Measurements from ENCODE around the gene GRIK4. TPM values are rescaled to one million over a fixed set of nuclear protein-coding genes. Genes with fewer than 3 reads are reported as not detected.

Gene GRIK4
- total RNA-seq, 1 experiment from 2014 or later = not detected

GRCh38 chr11:120778685-120779490, 267.3 kb downstream of the GRIK4 start:
- Mint-ChIP-seq H3K4me1 (ENCODE audit: insufficient read depth, unreplicated experiment) (no peaks in the 10 kb centered on the region), H3K27ac (ENCODE audit: low read depth, unreplicated experiment) (no peak overlapping the region)
- CTCF ChIA-PET = interaction anchor here (0.6 to 1.9 kb wide), 3 partner anchors 23 to 94 kb away, joined by 3 to 7 read pairs (median 3); no protein-coding TSS in a partner anchor

GRCh38 chr11:120780239-120780638, 268.7 kb downstream of the GRIK4 start:
- H3K27me3 Mint-ChIP-seq (ENCODE audit: insufficient read depth, unreplicated experiment) = peaks cover 43% of the 10 kb centered on the region
- H3K36me3 Mint-ChIP-seq (ENCODE audit: insufficient read depth, unreplicated experiment) = no peaks in the 10 kb centered on the region
- ChIA-PET POLR2A (no interaction called here), CTCF (no interaction called here)
- H3K4me1 Mint-ChIP-seq (ENCODE audit: insufficient read depth, unreplicated experiment) = no peaks in the 10 kb centered on the region
- no peak for DNase-seq (ENCODE audit: unreplicated experiment)
- H3K27ac Mint-ChIP-seq (ENCODE audit: low read depth, unreplicated experiment) = no peak overlapping the region
- H3K9me3 Mint-ChIP-seq (ENCODE audit: unreplicated experiment) = no peaks in the 10 kb centered on the region
- BruUV-seq (replicated peaks) = no TSS peak
- intact Hi-C loops (cut with micrococcal nuclease) = no loop called here
- no peak for TF ChIP-seq CTCF (IDR thresholded peaks at IDR 0.05; ENCODE audit: unreplicated experiment)
- no peak overlapping the region for H3K4me3 Mint-ChIP-seq (ENCODE audit: unreplicated experiment)

More at GRCh38 chr11:120778685-120779490, 267.3 kb downstream of the GRIK4 start:
- no peak for DNase-seq (ENCODE audit: unreplicated experiment)
- Mint-ChIP-seq H3K9me3 (ENCODE audit: unreplicated experiment) (no peaks in the 10 kb centered on the region), H3K36me3 (ENCODE audit: insufficient read depth, unreplicated experiment) (no peaks in the 10 kb centered on the region), H3K27me3 (ENCODE audit: insufficient read depth, unreplicated experiment) (peaks cover 29% of the 10 kb centered on the region), H3K4me3 (ENCODE audit: unreplicated experiment) (no peak overlapping the region)
- no peak for TF ChIP-seq CTCF (IDR thresholded peaks at IDR 0.05; ENCODE audit: unreplicated experiment)
- intact Hi-C loops (cut with micrococcal nuclease) = no loop called here
- no TSS peak for BruUV-seq (replicated peaks)
- POLR2A ChIA-PET = no interaction called here

GRCh38 chr11:120781486-120782120, 270.1 kb downstream of the GRIK4 start:
- H3K36me3 Mint-ChIP-seq (ENCODE audit: insufficient read depth, unreplicated experiment) = no peaks in the 10 kb centered on the region
- ChIA-PET POLR2A (no interaction called here), CTCF (no interaction called here)
- intact Hi-C loops (cut with micrococcal nuclease) = no loop called here
- BruUV-seq (replicated peaks) = no TSS peak
- H3K27ac Mint-ChIP-seq (ENCODE audit: low read depth, unreplicated experiment) = no peak overlapping the region
- DNase-seq (ENCODE audit: unreplicated experiment) = no peak
- H3K27me3 Mint-ChIP-seq (ENCODE audit: insufficient read depth, unreplicated experiment) = peaks cover 56% of the 10 kb centered on the region
- H3K4me1 Mint-ChIP-seq (ENCODE audit: insufficient read depth, unreplicated experiment) = no peaks in the 10 kb centered on the region
- no peak overlapping the region for H3K4me3 Mint-ChIP-seq (ENCODE audit: unreplicated experiment)
- no peak for TF ChIP-seq CTCF (IDR thresholded peaks at IDR 0.05; ENCODE audit: unreplicated experiment)
- no peaks in the 10 kb centered on the region for H3K9me3 Mint-ChIP-seq (ENCODE audit: unreplicated experiment)

- Mint-ChIP-seq H3K36me3 (ENCODE audit: insufficient read depth, unreplicated experiment) (no peaks in the 10 kb centered on the region), H3K27me3 (ENCODE audit: insufficient read depth, unreplicated experiment) (peaks cover 42% of the 10 kb centered on the region), H3K9me3 (ENCODE audit: unreplicated experiment) (no peaks in the 10 kb centered on the region), H3K4me1 (ENCODE audit: insufficient read depth, unreplicated experiment) (no peaks in the 10 kb centered on the region), H3K4me3 (ENCODE audit: unreplicated experiment) (no peak overlapping the region), H3K27ac (ENCODE audit: low read depth, unreplicated experiment) (no peak overlapping the region)
- ChIA-PET CTCF (interaction anchor here (0.5 to 1.6 kb wide), 2 partner anchors 16 to 18 kb away, joined by 3 to 5 read pairs; no protein-coding TSS in a partner anchor), POLR2A (interaction anchor here (1.2 kb wide), 1 partner anchor 37 kb away, joined by 4 read pairs; no protein-coding TSS in a partner anchor)
- no peak for TF ChIP-seq CTCF (IDR thresholded peaks at IDR 0.05; ENCODE audit: unreplicated experiment)
- no peak for DNase-seq (ENCODE audit: unreplicated experiment)
- no TSS peak for BruUV-seq (replicated peaks)
- intact Hi-C loops (cut with micrococcal nuclease) = no loop called here
These were observed 273.2 kb downstream of the GRIK4 start for GRCh38 chr11:120784566-120785251.

All from MCF 10A (cell line).